ENCODE data around the gene PLPP3.

DNA sequence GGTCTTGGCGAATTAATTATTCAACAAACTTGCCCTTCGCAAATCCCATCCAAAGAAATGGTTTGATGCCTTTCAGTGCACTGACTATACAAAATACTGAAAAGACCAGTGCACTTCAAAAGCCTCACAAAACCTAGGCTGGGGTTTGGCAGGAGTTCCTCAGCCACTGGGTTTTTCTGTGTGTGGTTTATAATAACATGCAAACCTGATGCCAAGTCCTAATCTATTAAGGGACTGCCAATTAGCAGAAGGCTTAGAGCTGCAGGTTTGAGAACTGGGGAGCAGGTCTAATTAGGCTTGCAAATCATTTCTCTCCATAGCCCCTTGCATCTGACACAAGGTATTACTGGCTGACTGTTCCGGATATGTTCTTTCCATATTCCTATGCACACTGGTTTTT lies 27.7 kb downstream of the PLPP3 start:
- TF ChIP-seq CTCF (IDR thresholded peaks at IDR 0.05): no peak
- no peak for TF ChIP-seq POLR2A (IDR thresholded peaks at IDR 0.05)

Measured in esophagus squamous epithelium (tissue), 4 donors.